GM19395 (cell line): ENCODE results near the gene STEAP3.

Experiments
- ATAC-seq: cut with Tn5 transposase; IDR thresholded peaks from one replicate; pipeline ENCODE4 v1.9.1; 2021; ENCODE audit warnings: mild to moderate bottlenecking, moderate library complexity; ENCODE audit not compliant: unreplicated experiment

STEAP3 gene

DNA sequence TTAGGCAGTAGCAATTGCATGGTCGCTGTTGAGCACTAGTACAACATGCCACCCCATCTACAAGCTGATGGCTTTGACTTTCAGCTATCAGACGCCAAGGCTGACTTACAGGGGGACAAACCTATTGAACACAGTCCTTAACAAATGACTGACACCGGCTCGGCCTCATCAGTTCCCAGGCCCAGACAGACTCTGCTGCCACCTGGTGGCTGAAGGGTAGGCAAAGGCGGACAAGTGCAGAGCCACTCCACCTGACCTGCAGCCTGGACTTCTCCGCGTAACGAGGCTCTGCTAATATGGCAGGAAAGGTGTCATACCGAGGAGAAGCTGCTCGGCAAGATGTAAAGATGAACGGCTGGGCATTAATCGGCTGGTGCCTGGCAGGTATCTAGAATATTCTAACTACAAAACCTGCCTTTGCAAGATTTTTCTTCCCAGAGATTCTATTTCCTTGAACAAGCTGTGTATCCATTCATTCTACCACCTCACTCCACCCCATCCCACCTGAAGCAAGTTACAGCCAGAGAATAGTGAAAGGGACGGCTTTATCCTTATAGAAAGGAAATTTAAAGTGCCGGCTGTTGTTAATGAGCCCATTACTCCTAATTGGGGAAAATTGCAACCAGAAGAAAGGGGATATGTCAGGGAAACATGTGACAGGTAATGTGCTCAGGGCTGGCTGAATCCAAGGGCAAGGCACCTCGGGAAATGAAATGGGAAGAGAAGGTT lies 67.4 kb downstream of the STEAP3 start:
- peak; percentile 91 for ATAC-seq

DNA sequence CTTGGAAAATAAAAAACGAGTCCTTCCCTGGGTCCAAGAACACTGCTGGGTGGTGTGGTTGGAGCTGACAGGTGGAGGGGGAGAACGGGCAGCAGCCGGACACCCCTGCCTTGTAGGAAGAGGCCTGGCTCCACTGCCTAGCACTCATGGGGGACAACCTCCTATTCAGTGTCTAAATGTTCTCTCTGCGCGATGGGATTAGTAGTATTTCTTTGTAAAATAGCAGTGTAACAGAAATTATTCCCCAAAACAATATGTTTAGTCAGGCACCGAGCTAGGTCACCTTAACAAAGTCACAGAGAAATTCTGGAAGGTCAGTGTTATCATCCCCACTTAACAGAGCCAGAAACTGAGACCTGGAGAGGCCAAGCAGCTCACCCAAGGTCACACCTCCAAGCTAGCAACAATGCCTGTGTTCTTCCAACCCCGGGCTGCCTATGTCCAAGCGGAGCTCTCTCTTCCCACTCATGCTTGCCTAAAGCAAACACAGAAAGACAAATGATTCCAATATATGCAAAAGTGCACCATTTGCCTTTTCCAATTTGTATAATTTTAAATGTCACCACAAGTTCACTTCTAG lies 68.0 kb downstream of the STEAP3 start:
- no peak for ATAC-seq

DNA sequence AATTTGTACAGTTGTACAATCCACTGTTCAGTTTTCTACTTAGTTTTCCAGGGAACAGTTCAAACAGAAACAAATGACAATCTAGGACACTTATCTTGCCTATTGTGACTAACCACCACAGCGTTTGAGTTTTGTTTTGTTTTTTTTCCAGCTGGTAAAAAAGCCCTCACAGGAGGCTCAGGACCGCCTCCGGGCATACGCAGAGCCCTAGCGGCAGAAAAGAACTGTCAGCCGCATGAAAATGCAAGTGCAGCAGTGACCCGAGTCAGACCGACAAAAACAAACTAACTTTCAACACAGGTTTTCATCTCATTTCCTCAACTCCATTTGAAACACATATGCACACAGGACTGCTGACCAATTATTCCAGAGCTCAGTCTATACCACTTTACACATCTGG lies 68.6 kb downstream of the STEAP3 start:
- no peak for ATAC-seq

DNA sequence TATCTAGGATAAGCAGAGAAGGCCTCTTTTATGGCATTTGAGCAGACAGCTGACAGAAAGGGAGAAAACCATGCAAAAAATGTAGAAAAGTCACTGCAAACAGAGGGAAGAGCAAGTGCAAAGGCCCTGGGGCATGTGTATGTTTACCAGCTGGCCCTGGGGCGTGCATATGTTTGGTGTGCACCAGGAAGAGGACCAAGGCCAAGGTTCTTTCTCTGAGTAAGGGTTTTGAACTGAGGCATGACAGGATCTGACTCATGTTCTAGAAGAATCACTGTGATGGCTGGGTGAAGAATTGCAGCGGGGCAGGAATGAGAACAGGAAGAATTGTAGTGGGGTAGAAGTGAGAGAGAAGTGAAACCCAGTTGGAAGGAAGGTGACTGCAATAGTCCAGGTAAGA lies 69.6 kb downstream of the STEAP3 start:
- ATAC-seq = no peak

DNA sequence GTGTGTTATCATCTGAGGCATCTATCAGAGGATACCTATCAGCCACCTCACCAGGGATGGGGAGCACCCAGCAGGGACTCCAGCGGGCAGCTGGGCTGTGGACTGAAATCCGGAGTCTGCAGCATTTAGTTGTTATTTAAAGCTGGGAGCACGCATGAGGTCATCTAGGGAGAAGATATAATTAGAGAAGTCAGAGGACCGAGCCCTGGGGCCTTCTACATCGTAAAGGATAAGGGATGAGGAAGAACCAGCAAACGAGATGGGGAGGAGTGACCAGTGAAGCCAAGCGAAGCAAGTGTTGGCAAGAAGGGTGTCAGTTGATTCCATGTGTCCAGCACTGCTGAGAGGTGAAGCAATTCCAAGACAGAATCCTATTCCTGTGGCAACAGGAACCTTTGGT lies 70.3 kb downstream of the STEAP3 start:
- no peak for ATAC-seq

DNA sequence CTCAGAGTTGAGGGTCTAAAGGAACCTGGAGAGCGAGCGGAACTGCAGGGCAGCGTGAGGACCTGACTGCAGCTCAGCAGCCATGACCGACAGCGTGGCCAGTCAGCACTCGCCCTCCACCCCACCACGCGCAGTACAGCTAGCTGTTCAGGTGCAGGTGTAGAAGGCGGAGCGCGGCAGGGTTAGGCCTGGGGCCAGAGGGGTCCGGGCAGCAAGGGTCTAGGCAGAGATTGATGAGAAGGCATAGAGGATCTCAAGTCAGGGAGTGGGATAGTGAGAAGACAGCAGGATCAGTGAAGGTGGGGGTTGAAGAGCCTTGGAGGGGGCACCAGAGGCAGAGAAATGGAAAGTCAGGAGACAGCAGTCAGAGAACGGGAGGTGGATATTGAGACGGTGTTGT lies 71.0 kb downstream of the STEAP3 start:
- no peak for ATAC-seq

DNA sequence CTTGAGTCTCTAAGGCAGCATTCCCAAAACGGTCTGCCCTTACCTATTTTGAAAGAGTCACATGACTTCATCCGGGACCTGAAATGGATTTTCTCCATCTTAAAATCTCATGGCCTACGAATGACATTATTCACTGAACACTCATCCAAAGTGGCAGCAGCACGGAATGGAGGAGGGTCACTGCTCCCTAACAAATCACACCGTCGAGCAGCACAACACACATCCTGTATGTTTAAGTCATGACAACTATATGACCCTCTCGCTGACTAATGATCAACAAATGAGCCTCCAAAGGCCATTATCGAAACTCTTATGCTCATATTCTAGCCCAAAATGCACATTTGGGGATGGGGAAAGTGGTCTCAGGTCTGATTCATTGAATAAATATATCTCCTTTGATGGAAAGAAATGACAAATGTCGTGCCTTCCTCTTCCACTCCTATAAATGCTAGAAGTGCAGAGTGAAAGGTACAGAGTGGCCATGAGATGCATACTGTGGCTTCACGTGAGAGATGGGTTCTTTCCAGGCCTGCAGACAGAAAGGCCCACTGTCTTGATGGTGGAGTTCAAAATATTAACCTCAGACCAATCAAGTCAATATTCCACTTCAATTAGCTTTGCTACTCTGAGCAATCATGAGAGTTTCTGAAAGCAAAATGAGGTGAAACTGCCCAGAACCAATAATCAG lies 72.2 kb downstream of the STEAP3 start:
- ATAC-seq = no peak

DNA sequence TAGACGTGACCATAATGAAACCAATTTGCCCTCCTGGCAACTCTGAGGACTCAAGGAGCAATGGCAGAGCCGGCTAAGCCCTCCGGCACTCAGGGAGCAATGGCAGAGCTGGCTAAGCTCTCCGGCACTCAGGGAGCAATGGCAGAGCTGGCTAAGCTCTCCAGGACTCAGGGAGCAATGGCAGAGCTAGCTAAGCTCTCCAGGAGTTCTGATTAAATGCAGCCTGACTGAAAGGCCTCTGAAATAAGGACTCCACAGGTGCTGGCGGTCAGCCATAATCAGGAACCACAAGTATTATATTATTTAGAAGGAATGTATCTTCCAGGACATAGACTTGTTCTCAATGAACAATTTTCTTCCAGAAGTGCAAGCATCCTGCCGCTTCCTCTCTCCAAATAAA lies 77.8 kb downstream of the STEAP3 start:
- ATAC-seq = no peak

DNA sequence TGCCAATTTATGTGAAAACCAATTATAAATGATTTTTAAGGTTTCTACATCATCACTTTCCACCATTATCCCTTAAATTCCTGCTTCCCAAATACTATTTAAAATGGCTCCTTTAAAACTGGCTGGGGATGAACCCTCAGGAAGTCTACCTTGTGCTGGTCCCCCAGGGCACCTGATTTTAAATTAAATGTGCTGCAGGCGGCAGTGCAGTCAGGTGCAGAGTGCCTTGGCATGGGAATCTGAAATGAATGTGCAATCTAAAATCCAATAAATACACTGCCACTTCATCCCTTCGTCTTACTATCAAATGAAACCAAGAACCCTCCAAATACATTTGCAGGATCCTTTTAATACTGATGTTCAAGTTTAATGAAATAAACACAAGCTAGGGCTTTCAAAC lies 81.2 kb downstream of the STEAP3 start:
- ATAC-seq = no peak

DNA sequence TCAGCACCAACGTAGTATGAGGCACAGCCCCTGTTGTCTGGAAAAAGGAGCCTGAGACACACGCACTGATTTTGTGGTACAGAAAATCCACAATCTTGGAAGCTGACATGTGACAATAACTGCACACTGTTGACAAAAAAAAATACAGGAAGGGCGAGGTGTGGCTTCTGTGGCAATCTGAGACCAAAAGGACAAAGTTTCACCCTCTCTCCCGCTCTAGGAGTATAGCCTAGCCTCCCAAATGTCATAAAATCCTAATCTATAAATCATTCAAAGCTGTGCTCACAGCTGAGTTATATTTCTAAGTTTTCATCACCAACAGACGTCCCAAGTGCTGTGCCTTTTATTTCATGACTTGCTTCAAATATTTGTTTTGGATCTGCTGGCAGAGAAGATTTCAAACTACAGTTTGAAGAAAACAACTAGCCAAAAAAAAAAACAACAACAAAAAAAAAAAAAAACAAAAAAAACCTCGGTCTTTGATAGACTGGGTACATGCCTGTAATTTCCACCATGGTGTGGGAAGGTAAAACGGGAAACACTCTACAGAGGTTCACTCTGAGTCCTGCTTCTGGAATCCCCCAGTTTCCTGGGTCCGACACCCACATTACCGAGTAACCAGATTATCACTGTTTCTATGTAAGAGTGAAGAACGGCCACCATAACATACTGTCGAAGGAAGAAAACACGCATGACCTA lies 82.0 kb downstream of the STEAP3 start:
- ATAC-seq = no peak

DNA sequence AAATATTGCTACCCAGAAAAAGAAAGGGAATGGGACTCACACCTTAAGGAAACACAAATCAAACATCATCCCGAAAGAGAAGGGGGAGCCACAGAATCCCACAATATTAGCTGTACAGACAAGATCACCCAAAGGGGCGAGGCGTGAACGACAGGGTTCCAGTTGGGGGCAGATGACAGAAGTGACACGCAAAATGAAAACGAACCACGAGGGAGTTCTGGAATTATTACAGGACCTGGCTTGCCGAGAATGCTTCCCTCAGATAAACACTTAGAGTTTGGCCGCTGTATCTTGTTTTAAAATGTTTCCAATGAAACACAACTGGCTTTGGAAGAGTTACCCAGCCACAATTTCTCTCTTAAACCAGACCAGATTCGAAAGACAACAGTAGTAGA lies 82.6 kb downstream of the STEAP3 start:
- ATAC-seq = no peak

DNA sequence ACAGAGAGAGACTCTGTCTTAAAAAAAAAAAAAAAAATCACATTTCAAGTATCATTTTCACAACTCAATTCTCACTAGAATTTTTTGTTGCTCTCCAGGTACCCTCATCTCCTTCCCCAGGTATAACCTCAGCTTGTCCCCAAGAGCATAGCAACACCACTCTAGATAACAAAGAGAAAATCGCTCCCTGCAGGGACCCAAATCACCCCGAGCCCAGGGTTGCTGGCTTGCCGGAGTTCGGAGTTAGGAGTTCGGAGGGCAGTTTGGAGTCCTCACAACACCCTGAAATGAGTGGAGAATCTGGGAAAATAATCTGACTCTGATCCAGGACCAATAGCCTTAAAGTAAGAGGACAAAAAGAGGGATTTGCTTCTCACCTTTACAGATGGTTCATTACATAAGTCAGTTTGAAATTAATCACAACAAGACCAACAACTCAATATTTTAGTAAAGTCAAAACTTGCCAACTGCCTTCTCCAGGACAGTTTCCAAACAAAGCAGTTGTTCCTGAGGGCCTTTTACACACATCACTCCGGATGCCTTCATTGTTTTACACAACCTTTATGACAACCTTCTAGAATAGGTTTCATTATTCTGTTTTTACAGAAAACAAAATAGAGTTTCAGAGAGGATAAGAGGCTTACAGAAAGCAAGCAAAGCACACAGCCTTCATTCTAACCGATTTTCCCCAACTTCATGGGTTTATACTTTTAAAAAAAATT lies 83.9 kb downstream of the STEAP3 start:
- no peak for ATAC-seq

DNA sequence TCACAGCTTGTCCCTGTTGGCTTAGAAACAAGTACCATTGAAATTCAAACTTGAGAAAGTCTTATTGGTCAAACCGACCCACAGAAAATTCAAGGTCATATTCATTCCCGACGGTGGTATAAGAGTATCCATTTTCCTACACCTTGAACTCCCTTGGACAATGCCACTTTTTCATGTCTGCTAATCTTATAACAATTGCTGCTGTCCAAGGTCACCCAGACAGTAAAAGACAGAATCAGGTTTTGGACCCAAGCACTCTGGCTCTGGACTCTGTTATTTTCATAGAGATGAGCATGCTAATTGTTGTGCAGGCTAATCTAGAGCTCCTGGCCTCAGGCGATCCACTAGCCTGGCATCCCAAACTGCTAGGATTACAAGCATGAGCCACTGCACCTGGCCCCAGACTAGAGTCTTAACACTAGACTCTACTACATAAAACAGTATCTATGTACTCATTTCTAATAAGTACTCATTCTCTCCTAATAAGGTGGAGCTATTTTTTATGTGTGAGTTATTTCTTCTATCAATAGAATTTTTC lies 85.2 kb downstream of the STEAP3 start:
- no peak for ATAC-seq

DNA sequence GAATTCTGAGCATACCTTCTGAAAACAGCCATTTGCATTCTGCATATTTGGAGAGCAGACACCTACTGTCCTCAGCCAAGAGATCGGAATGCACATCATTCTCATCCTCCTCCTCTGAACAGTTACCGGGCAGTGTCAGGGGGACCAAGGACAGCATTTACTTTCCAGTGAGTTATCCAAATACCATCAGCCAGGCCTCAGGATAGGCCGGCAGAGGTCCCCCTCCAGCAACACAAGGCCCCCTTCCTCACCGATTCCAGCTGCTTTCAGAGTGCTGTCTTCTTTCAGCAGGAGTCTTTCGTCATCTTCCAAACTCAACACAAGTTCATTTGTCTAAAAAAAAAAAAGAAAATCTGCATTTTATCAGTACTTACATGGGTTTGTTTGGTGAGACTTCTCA lies 87.7 kb downstream of the STEAP3 start:
- no peak for ATAC-seq

DNA sequence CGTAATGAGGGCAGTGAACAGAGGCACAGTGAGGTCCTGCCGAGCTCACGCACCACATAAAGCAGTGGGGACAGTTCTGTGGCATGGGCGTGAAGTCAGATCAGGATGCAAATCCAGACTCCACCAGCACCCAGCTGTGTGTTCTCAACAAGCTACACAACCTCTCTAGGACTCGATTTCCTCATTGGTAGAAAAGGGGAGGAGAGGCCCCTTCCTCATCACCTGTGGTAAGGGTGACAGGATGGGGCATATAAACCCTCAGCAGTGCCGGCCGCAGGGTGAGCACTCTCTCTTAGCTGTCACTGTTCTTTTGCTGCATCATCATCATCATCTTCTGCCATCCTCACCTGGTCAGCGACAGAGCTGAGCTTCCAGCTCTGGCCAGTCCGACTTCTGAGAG lies 88.2 kb downstream of the STEAP3 start:
- no peak for ATAC-seq
